HFFc6 (cell line): Measurements from ENCODE around the gene MIPEP. TPM values are rescaled to one million over a fixed set of nuclear protein-coding genes. Genes with fewer than 3 reads are reported as not detected.

ENCODE experiments used
- DNase-seq: peaks from one replicate; pipeline ENCODE4 v3.0.0-alpha.2; 2018
- H3K27ac Mint-ChIP-seq: 2 replicates; pipeline ENCODE4 v1.8.0; 2020; ENCODE audit warnings: mild to moderate bottlenecking, mixed read lengths
- H3K27me3 Mint-ChIP-seq: 2 replicates; pipeline ENCODE4 v1.8.0; 2021; ENCODE audit warnings: mild to moderate bottlenecking, moderate library complexity, mixed read lengths; ENCODE audit not compliant: insufficient read depth
- H3K36me3 Mint-ChIP-seq: 2 replicates; pipeline ENCODE4 v1.8.0; 2021; ENCODE audit warnings: low read depth, mixed read lengths
- H3K4me1 Mint-ChIP-seq: 2 replicates; pipeline ENCODE4 v1.8.0; 2020; ENCODE audit warnings: low read depth, mixed read lengths
- H3K4me3 Mint-ChIP-seq: 2 replicates; pipeline ENCODE4 v1.8.0; 2020; ENCODE audit warnings: mild to moderate bottlenecking, moderate library complexity, mixed read lengths
- H3K9me3 Mint-ChIP-seq: 2 replicates; pipeline ENCODE4 v1.8.0; 2020; ENCODE audit warnings: mild to moderate bottlenecking, mixed read lengths
- CTCF ChIP-seq: fragments of 200-600 bp; sonication (generic); IDR thresholded peaks from 2 replicates; pipeline ENCODE4 v1.5.0; 2021; ENCODE audit warnings: antibody characterized with exemption, mild to moderate bottlenecking
- total RNA-seq, 6 experiments: library from RNA; stranded (reverse); fragmentation: NEBNext Ultra II Directional; extraction: Animal tissue kit (Norgen Biotek cat#: 25700); gene quantifications; 2 replicates in 1 of 6; 3 replicates in 5 of 6; pipeline ENCODE4 v1.2.3, GENCODE V29; 2021

Gene MIPEP
- total RNA-seq, 6 experiments from 2014 or later: 11.3 to 15.6 (median 13.1) TPM

- DNase-seq: no peak
- no peak for TF ChIP-seq CTCF
- H3K9me3 Mint-ChIP-seq: no peaks in the 10 kb centered on the region
- no peak overlapping the region for H3K4me3 Mint-ChIP-seq
- H3K36me3 Mint-ChIP-seq: peaks cover 9% of the 10 kb centered on the region; the same call in 1 of the 2 replicates
- H3K27me3 Mint-ChIP-seq: no peaks in the 10 kb centered on the region; the same call in 1 of the 2 replicates
- no peak overlapping the region for H3K27ac Mint-ChIP-seq
- H3K4me1 Mint-ChIP-seq: peaks cover 31% of the 10 kb centered on the region
Observed at GRCh38 chr13:23808803-23809202, 80.4 kb downstream of the MIPEP start.

DNA sequence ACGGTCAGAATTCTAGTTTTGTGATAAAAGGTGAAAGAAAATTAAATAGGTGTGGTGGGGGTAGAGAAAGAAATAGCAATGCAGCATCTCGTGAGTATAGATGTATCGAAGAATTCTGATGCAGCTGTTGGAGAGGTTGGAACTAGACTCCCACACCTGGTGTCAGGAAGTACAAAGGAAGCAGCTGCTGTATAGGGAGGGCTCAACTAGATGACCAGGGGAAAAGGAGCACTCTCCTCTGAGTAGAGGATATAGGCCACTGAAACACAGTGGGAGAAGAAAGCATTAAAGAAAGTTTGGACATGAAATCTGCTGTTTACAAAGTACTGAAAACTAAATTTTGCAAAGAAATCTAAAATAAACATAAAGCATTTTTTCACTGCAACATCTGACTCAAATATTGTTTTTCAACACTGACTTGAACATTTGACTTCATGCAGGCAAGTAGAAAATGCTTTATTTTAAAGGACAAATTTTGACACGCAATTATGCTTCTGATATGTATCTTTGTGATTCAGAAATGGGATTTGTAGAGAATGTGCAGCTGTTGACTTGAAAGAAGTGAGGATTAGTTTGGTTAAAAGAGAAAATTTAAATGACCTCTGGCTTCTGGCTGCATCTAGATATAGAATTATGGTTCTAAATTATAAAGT lies 82.2 kb downstream of the MIPEP start:
- no peak for DNase-seq
- peak overlapping the region; percentile 44 for H3K27ac Mint-ChIP-seq
- H3K36me3 Mint-ChIP-seq: peaks cover 14% of the 10 kb centered on the region; the same call in 1 of the 2 replicates
- H3K27me3 Mint-ChIP-seq: no peaks in the 10 kb centered on the region; the same call in 1 of the 2 replicates
- TF ChIP-seq CTCF: no peak
- no peaks in the 10 kb centered on the region for H3K9me3 Mint-ChIP-seq
- H3K4me1 Mint-ChIP-seq: peaks cover 31% of the 10 kb centered on the region
- no peak overlapping the region; the same call in 1 of the 2 replicates for H3K4me3 Mint-ChIP-seq

DNA sequence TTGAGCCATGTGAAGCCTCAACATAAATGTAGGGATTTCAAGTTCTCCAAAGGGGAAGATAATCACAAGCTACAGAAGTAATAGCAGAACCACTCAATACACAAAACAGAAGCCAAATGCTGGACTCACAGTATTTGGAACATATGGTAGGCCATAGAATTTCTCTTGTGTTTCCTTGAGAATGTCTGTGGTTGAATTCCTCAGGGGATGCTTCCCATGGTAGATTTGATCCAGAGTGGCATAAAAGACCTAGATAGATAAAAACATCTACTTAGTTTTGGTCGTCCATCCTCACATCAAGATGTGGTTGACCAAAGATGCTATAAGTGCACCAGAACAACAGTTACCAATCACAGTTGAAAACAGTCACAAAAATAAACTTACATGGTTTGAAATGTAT lies 83.4 kb downstream of the MIPEP start:
- peaks cover 26% of the 10 kb centered on the region for H3K4me1 Mint-ChIP-seq
- no peak overlapping the region for H3K4me3 Mint-ChIP-seq
- no peaks in the 10 kb centered on the region for H3K9me3 Mint-ChIP-seq
- no peak for DNase-seq
- H3K27me3 Mint-ChIP-seq: no peaks in the 10 kb centered on the region; the same call in 1 of the 2 replicates
- peaks cover 14% of the 10 kb centered on the region; the same call in 1 of the 2 replicates for H3K36me3 Mint-ChIP-seq
- no peak for TF ChIP-seq CTCF
- H3K27ac Mint-ChIP-seq: no peak overlapping the region

- no peak overlapping the region for H3K27ac Mint-ChIP-seq
- H3K4me1 Mint-ChIP-seq: peaks cover 30% of the 10 kb centered on the region
- peaks cover 14% of the 10 kb centered on the region; the same call in 1 of the 2 replicates for H3K36me3 Mint-ChIP-seq
- no peaks in the 10 kb centered on the region; the same call in 1 of the 2 replicates for H3K27me3 Mint-ChIP-seq
- no peak overlapping the region for H3K4me3 Mint-ChIP-seq
- no peak for TF ChIP-seq CTCF
- no peaks in the 10 kb centered on the region for H3K9me3 Mint-ChIP-seq
- DNase-seq: no peak
Observed at GRCh38 chr13:23805122-23805521, 84.1 kb downstream of the MIPEP start.

GRCh38 chr13:23804166-23804565 lies 85.0 kb downstream of the MIPEP start:
- no peak for TF ChIP-seq CTCF
- Mint-ChIP-seq H3K4me3 (no peak overlapping the region), H3K27ac (no peak overlapping the region), H3K36me3 (peaks cover 14% of the 10 kb centered on the region; the same call in 1 of the 2 replicates), H3K27me3 (no peaks in the 10 kb centered on the region; the same call in 1 of the 2 replicates), H3K9me3 (no peaks in the 10 kb centered on the region), H3K4me1 (peaks cover 34% of the 10 kb centered on the region)
- no peak for DNase-seq
